Raji (cell line): ENCODE results near the gene PXN.
A peak's percentile ranks its signal among the peaks of the same experiment; 100 is the strongest.

Experiments
- POLR2A ChIP-seq: IDR thresholded peaks from 2 replicates; pipeline ENCODE4 v1.6.1; 2011; ENCODE audit warnings: low read depth, low read length, control low read depth; ENCODE audit not compliant: insufficient read depth

Gene PXN

DNA sequence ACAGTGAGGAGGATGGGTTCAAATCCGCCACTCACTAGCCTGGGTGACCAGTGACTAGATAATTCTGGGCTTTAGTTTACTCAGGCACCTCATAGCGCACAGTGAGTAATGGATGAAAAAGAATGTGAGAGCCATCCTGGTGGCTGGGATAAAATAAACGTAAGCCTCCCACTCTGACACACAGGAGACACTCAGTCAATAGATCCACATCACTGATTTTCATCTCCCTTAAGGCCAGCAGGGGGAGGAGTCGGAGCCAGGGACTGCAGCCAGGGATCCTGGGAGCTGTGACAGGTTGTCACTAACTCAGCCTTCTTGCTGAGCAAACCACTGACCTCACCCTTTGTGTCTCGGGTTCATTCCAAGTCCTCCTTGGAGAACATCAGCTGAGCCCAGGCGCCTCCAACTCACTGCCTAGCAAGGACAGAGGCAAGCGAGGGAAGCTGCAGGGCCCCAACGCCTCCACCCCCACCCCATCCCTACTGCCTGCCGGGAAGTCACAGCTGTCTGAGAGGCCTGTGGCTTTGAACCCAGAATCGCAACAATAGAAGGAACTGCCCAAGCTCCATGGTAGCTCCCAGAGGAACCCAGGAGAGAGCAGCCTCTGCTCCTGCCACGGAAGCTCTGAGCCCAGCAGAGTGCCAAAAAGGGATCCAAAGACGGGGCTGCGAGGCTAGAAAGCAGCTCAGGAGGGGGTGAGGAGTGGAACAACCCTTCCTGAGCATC lies 30.7 kb downstream of the PXN start:
- TF ChIP-seq POLR2A = no peak

- TF ChIP-seq POLR2A = no peak
These were observed 34.1 kb downstream of the PXN start for GRCh38 chr12:120231316-120232011.

DNA sequence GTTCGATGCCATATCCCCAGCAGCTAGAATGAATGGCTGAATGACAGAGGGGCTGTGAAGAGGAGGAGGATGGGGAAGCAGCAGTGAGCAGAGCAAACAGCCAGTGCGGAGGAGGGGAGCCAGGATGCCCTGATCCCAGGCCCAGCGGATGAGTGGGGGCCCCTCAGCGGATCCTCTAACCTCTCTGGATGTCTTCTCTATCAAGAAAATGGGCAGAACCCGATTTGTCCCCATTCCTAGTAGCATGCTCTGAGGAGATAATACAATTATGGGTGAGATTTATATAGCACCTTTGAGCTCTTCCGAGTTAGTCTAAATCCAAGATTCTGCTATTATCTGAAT lies 34.6 kb downstream of the PXN start:
- no peak for TF ChIP-seq POLR2A

- TF ChIP-seq POLR2A = no peak
These were observed 35.1 kb downstream of the PXN start for GRCh38 chr12:120230326-120230973.

DNA sequence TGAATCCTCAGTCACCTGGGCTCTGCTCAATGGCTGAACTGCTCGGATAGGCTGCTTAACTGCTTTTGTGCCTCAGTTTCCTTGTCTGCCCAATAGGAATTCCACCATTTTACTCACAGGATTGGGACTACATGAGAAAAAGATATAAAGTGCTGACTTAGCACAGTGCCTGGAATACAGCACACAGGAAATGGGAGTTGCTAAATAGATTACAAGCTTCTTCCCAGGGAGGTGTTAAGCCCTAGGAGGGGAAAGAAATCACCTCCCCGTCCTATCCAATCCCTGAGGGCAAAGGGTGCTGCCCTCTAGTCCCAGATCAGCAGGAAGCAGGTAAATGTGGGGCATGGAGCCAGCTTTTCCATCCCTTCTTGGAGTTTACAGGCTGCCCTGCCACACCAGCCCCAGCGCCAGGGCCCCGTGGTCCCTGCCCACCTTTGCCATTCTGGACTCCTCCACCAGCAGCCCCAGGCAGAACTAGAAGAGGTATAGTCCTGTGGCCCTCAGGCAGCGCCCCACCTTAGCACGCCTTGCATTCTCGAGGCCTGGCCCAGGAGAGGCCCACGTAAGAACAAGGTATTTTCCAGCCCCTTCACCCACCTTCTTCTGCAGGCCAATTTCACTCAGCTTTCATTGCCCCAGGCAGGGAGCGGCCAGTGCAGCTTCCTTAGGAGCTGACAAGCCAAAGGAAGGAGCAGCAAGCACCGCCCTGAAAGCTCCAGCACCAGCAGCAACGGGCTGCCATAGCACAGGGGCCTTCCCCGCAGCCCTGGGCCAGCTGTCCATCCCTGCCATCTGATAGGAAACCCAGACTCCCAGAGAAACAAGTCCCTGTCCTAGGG lies 35.8 kb downstream of the PXN start:
- no peak for TF ChIP-seq POLR2A

GRCh38 chr12:120229071-120229486 lies 36.5 kb downstream of the PXN start:
- TF ChIP-seq POLR2A = no peak

GRCh38 chr12:120228291-120229070 lies 37.0 kb downstream of the PXN start:
- peak; percentile 47; the same call in 1 of the 2 replicates for TF ChIP-seq POLR2A

GRCh38 chr12:120228041-120228290 lies 37.6 kb downstream of the PXN start:
- no peak for TF ChIP-seq POLR2A

DNA sequence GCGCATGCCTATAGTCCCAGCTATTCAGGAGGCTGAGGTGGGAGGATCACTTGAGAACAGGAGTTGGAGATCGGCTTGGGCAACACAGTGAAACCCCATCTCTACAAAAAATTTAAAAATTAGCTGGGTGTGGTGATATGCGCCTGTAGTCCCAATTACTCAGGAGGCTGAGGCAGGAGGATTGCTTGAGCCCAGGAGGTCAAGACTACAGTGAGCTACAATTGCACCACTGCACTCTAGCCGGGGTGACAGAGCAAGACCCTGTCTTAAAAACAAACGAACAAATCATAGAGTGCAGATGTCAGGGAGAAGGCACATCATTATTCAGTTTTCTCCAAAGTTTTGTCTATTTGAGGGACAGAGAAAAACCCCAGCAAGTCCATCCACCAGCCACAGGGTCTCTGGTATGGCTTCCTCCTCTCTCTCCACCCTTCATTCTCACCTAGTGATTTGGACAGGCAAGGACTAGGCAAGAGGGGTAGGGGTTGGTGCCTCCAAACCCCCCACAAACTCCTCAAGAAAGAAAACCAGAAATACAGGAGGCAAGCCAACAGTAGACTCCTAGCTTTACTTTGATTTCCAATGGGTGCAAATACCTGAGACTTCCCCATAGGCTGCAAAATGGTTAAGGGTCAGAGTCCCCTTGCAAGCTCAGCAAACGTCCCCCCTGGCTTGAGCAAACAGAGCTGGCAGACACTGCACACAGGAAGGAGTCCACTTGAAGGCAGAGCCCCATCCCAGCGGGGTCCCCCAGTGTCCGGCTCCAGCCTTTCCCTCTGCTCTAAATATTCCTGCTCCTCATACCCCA lies 38.1 kb downstream of the PXN start:
- TF ChIP-seq POLR2A = no peak

DNA sequence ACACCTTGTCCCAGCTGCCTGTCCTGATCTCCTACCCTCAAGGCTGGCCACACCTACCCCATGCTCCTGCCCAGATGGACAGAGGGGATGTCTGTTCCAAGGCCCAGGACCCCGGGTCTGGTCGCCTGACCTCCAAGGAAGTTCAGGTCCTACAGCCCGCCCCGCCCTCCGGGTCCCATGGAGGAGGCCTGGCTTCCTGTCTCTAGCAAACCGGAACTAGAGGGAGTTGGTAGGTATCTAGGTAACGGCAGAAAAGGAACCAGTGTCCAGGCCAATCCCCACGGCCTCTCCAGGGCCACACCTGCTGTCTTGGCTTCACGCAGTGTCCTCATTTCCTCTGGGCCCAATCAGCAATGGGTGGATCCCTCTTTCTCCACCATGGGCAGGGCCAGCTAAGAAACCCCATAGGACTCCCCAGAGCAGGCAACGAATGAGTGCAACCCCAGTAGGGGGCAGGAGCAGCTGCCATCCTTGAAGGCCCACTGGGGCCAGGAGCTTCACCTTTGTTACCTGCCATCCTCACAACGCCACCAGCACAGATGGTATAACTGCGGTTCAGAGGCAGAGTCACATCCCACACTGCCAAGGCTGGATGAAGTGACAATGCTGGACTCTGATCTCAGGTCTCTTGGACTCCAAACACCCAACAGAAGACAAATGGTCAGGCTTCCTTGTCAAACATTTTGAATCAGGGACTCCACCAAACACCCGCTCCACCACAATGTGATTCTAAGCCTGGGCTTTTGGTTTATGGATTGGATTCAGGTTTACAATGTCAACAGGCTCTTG lies 39.5 kb downstream of the PXN start:
- no peak for TF ChIP-seq POLR2A

DNA sequence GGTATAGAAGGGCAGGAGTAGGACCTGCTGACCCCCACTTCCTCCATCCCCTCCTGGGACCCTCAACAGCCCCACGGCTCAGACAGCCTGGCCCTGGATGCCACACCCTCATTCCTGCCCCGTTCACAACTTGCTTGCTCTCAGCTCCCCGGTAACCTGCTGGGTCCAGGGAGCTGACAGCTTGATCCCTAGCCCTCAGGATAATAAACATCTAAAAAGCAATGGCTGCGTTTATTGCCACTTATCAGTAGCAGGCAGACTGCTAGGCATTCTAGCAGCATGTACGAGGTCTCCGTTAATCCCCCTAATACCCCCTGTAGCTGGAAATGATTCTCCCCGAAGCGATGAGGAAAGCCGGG lies 40.4 kb downstream of the PXN start:
- TF ChIP-seq POLR2A = no peak

- no peak for TF ChIP-seq POLR2A
These were observed 41.0 kb downstream of the PXN start for GRCh38 chr12:120224304-120225199.
